GM03348 (cell line): ENCODE data around the gene PLEKHG4.

Experiments used
- DNase-seq: peaks from one replicate; pipeline ENCODE4 v3.0.0; 2012; ENCODE audit warnings: low spot score

The PLEKHG4 gene

DNA sequence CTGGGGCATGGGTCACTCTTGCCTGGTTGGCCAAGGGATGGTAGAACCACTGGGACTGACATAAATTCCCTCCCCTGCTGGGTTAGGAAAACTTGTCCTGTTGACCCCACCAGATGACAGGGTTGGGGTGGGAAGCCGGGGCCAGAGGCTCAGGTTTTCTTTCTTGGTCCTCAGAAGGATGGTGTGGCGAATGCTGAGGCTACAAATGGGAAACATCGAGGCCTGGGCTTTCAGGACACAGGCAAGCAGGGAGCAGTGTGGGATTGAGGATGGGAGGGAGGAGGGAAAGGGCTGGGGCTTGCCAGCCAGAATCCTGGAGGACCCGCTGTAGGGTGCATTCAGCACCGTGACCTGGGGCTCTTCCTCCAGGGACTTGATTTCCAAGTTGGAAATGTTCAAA, 14.5 kb upstream of the PLEKHG4 start:
- no peak for DNase-seq

DNA sequence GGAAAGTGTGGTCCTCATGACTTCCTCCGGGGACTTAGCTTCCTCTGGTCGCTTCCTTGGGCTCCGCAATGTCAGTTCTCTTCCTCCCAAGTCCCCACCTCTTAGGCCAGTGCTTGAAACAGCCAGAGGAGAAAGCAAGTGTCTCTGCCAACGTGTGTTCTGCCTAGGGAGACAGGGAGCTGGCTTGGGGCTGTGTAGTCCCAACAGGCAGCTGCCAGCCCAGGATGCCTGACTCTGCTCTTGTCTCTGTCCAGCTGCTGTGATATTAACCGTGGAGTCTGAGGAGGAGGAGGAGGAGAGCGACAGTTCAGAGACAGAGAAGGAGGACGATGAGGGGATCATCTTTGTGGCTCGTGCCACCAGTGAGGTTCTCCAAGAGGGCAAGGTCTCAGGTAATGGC, 13.5 kb upstream of the PLEKHG4 start:
- no peak for DNase-seq

DNA sequence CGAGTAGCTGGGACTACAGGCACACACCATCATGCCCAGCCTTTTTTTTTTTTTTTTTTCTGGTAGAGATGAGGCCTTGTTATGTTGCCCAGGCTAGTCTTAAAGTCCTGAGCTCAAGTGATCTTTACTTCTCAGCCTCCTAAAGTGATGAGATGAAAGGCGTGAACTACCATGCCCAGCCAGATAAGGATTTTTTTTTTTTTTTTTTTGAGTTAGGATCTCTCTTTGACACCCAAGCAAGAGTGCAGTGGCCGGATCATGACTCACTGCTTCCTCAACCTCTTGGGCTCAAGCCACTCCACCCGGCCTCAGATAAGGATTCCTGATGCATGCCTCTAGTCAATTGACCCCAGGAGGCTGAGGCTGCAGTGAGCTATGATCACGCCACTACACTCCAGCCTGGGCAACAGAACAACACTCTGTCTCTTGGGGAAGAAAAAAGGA, 11.2 kb upstream of the PLEKHG4 start:
- peak; percentile 70 for DNase-seq

DNA sequence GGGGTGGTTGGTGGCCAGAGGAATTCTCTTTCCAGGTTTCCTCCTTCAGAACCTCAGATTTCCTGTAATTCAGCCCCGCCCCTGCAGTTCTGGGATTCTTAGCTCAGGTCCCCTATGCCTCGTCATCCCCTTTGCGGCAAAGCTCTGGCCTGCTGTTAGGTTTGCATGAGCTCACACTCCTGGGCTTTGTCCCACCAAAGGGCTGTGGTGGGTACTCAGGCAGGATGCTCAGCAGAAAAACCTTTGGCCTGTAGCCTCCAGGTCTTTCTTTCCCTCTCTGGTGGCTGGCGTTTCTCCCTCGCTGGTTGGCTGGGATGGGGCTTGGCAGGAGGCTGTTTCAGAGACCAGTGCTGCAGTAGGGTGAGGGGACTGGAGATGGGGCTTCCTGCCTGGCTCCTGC, 9.6 kb upstream of the PLEKHG4 start:
- DNase-seq, result no peak

DNA sequence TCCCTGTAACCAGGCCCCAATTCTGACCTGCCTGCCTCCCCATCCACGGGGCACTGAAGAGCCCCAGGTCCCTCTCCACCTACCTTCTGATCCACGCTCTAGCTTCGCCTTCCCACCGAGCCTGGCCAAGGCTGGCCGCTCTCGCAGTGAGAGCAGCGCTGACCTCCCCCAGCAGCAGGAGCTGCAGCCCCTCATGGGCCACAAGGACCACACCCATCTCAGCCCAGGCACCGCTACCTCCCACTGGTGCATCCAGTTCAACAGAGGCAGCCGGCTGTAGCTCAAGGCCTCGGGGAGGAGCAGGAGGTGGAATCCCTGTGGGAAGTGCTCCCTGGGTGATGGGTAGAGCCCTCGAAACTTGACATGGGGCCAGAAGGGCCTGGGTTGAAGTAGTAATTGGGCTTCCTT, 8.4 kb upstream of the PLEKHG4 start:
- DNase-seq, result no peak

DNA sequence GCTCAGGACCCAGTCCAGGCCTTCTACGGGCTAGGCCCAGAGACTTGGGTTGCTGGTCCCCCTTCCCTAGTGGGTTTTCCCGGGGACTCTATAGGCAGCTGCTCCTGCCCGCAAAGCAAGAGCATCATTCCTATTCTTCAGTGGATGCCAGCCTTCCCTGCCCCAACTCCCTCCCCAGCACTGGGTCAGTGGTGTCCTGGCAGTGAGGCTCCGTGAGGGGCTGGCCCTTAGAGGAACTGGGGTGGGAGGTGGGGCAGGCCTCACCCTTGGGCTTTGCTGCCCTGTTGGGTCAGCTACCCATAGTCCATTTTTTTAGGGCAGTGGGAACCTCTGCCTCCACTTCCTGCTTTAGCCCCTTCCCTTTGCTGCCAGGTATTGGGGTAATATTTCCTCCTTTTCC, 7.9 kb upstream of the PLEKHG4 start:
- no peak for DNase-seq

DNA sequence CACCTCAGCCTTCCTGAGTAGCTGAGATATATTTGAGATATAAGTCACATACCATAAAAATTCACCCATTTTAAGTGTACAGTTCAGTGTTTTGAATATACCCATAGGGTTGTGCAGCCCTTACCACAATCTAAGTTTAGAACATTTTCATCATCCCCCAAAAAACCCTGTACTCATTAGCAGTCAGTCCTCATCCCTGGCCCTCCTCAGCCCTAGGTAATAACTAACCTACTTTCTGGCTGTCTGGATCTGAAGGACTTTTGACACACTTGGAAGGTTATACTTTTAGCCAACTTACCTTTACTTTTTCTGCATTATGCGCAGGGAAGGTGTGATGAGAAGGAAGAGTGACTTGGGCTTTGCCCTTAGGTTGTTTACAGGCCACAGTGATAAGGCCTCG, 4.0 kb upstream of the PLEKHG4 start:
- DNase-seq, result no peak

DNA sequence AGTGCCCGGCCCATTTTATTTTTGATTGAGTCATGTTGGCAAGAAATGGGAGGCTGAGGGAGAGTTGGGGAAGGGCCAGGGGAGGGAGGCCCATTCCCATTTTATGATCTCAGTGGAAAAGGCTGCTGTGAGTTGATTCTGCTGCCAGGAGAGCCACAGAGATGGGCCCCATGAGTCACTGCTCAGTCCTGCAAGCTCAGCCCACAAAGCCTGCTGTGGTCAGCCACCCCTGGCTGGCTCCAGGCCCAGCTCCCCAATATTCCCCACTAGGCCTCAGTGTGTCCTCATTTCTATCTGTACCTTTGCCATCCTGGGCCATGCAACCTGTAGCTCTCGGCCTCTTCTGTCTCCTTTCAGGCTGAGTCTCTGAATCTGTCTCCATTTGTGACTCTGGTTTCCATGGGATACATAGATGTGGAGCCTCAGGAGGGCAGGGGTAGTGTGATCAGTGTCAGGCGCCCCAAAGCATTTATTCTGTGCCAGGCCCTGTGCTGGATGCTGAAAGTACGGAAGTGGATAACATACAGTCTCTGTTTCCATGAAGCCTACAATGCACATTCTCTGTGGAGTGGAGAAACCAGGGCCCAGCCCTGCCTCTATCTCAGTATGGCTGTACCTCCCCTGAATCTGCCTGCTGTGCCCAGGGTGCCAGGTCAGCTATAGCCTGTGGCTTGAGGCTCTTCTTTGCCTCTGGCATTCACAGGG, 1.9 kb upstream of the PLEKHG4 start:
- peak; percentile 95 for DNase-seq

DNA sequence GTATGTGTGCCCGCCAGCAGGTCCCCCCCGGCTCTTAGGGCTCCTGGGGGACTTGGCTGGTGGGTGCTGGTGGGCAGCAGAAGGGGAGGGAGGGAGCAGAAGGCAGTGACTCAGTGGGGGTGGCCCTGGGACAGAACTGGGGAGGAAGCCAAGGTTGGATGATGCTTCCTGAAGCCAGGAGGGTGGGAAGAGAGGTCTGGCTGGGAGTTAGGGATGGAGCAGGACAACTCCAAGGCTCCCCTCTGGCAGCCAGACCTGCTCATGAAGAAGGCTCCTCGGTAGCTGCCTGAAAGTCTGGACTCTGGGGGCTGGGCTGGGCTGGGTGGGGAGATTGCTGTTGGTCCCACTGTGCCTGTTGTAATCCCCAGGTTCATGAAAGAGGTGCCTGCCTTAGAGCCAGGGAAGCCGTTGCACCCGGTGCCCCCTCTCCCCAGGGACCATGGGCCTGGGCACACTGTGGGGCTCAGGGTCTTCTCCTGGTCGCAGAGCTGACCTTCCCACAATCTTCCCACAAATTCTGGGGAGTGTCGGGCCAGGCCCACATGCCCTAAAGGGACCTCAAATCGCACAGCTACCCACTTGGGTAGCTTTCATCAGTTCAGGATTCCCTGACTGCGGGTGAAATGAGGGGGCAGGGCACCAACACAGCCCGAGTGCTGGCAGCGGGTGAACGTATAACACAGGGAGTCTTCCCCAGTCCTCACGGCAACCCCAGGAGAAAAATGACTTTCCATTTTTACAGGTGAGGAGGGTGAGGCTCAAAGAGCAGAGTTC, 1.1 kb upstream of the PLEKHG4 start:
- DNase-seq, result peak; percentile 75

DNA sequence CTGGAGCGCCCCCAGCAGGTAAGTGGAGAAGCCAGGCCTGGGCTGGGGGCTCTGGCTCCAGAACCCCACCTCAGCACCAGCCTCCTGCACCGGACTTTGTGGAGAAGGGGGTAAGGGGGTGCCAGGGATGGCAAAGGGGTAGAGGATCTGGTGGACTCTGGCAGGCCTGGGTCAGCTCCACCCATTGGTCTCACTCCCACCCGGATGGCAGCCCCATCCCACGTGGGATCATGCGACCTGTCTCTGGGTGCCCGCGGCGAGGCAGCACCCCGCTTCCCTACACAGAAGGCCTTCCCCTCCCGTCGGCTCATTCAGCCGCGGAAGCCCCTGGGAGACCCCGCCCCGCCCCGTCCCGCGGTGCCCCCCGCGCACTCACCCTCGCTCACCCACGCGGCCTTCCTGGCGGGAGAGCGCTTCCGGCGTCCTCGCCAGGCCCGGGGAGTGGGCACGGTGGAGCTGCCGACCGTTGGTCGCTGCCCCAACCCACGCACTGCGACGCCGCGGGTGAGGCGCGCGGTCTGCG, 498 bp upstream of the PLEKHG4 start:
- DNase-seq, result peak; percentile 52

DNA sequence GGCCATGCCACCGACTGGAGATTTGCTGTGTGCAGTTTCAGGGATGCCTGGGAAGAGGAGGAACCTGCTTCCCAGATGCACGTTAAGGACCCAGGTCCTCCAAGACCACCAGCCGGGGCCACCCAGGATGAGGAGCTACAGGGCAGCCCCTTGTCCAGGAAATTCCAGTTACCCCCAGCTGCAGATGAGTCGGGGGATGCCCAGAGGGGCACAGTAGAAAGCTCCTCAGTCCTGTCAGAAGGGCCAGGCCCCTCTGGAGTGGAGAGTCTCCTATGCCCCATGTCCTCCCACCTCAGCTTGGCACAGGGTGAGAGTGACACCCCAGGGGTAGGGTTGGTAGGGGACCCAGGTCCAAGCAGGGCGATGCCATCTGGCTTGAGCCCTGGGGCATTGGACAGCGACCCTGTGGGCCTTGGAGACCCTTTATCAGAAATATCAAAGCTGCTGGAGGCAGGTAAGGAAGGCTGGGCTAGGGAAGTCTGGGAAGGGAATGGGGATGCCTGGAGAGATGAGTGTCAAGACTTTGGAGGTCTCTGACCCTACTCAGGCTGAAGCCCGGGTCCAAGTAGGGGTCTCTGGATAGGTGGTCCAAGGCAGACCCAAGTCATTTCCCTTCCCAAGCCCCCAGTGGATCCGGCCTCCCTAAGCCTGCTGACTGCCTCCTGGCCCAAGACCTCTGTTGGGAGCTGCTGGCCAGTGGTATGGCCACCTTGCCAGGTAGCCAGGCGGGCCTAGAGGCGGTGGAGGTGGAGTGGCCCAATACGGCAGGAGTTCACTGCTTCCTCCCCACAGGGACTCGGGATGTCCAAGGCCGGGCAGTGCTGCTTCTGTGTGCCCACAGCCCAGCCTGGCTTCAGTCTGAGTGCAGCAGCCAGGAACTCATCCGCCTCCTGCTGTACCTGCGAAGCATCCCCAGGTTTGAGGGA, 1.0 kb downstream of the PLEKHG4 start:
- no peak for DNase-seq

DNA sequence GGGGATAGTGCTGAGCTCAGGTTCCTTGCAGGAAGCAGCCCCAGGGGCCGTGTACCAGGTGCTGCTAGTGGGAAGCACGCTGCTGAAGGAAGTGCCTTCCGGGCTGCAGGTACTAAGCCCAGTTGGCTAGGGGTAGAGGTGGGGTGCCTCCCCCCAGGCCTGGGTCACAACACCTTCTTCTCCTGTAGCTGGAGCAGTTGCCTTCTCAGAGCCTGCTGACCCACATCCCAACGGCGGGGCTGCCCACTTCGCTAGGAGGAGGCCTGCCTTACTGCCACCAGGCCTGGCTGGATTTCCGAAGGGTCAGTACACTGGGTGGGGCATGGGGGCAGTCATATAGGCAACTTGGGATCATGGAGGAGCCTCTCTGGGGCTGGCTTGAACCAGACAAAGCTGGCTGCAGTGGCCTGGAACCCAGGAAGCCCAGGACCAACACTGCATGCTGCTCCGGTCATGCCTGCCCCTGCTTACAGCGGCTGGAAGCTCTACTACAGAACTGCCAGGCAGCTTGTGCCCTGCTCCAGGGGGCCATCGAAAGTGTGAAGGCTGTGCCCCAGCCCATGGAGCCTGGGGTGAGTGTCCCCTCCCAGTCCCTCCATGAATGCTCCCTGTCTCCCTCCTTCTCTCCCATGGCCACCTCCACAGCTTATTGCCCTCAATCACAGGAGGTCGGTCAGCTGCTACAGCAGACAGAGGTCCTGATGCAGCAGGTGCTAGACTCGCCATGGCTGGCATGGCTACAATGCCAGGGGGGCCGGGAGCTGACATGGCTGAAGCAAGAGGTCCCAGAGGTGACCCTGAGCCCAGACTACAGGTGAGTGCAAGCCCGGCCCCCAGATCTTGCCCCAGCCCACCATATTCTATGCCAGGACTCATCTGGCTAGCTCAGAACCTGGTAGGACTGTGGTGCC, 2.5 kb downstream of the PLEKHG4 start:
- DNase-seq, result no peak

DNA sequence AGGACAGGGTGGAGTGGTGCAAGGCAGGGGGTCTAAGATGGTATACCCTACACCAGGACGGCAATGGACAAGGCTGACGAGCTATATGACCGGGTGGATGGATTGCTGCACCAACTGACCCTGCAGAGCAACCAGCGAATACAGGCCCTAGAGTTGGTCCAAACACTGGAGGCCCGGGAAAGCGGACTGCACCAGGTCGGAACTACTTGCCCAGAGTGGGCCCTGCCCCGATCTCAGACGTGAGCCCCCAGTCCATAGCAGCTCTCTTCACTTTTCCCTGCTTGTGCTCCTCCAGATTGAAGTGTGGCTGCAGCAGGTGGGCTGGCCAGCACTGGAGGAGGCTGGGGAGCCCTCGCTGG, 3.1 kb downstream of the PLEKHG4 start:
- DNase-seq, result no peak

DNA sequence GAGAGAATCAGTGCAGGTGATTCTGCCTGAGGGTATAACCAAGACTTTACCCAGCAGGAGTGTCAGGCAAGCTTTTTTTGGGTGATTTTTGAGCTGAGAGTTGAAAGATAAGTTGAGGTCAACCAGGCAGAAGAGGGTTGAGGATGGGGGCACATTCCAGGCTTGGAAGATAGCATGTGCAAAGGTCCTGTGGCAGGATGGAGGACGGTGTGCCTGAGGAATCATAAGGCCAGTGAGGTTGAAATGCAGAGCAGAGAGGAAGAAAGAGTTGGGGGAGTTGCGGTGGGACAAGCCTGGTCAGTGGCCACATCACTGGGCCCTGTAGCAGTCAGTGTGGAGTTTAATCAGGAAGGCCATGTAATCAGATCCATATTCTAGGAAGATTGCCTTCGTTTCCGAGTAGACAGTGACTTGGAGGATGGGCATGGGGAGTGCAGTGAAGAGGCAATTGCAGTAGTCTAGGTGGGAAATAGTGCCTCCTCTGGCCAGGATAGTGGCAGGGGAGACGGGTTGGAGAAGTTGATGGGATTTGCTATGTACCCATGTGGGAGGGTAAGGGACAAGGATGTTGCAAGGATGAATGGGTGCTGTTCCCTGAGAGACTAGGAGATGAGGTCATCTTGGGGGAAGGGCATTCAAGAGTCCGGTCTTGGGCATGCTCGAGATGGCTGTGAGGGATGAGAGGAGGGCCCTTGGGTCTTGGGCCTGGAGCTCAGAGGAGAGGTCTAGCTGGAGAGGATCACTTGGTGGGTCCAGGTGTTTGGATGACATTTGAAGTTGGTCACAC, 3.9 kb downstream of the PLEKHG4 start:
- peak; percentile 34 for DNase-seq

DNA sequence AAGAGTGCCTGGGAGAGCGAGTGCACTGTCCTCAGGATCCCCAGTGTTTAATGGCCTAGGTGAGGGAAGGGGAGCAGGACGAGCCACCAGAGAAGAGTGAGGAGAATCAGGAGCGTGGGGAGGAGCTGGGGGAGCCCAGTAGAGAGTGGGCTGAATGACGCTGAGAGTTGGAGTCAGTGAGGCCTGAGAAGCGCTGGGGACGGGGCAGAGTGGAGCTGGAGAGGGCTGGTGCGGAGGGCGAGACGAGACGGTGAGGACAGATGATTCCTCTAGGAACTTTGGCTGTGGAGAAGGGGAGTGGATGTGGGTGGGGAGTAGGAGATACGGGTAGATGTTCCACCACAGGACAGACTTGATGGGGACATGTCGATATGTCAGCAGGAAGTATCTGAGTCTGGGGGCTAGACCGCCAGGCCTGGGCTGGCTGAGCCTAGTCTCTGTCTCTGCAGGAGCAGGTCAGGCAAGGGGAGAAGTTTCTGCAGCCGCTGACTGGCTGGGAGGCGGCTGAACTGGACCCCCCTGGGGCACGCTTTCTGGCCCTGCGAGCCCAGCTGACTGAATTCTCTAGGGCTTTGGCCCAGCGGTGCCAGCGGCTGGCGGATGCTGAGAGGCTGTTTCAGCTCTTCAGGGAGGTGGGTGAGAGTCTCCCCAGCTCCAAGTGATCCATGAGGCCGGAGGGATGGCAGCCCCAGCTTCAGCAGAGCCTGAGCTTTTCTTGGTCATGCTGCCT, 4.7 kb downstream of the PLEKHG4 start:
- DNase-seq, result no peak

DNA sequence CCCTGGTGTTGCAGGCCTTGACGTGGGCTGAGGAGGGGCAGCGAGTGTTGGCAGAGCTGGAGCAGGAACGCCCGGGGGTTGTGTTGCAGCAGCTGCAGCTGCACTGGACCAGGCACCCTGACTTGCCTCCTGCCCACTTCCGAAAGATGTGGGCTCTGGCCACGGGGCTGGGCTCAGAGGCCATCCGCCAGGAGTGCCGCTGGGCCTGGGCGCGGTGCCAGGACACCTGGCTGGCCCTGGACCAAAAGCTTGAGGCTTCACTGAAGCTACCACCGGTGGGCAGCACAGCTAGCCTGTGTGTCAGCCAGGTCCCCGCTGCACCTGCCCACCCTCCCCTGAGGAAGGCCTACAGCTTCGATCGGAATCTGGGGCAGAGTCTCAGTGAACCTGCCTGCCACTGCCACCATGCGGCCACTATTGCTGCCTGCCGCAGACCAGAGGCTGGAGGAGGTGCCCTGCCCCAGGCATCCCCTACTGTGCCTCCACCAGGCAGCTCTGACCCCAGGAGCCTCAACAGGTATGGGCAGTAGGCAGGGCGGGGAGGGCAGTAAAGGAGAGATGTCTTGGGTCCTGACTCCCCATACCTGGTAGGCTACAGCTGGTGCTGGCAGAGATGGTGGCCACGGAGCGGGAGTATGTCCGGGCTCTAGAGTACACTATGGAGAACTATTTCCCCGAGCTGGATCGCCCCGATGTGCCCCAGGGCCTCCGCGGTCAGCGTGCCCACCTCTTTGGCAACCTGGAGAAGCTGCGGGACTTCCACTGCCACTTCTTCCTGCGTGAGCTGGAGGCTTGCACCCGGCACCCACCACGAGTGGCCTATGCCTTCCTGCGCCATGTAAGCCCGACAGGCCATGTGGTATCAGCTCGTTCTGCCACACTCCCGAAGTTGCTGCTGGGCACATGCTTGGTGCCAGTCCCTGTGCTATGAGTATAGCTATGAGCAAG, 5.6 kb downstream of the PLEKHG4 start:
- peak; percentile 36 for DNase-seq

DNA sequence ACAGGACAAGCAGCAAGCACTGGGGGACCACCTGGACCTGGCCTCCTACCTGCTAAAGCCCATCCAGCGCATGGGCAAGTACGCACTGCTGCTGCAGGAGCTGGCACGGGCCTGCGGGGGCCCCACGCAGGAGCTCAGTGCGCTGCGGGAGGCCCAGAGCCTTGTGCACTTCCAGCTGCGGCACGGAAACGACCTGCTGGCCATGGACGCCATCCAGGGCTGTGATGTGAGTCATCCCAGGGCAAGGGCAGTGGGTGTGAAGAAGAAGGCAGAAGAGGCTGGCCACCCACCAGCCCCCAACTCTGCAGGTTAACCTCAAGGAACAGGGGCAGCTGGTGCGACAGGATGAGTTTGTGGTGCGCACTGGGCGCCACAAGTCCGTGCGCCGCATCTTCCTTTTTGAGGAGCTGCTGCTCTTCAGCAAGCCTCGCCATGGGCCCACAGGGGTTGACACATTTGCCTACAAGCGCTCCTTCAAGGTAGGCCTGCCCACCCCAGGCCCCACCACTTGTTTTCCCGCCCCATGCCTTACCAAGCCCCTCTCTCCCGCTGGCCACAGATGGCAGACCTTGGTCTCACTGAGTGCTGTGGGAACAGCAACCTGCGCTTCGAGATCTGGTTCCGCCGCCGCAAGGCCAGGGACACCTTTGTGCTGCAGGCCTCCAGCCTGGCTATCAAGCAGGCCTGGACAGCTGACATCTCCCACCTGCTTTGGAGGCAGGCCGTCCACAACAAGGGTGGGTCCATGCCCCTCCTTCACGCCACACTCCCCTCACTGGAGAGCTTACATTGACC, 7.3 kb downstream of the PLEKHG4 start:
- DNase-seq, result no peak

DNA sequence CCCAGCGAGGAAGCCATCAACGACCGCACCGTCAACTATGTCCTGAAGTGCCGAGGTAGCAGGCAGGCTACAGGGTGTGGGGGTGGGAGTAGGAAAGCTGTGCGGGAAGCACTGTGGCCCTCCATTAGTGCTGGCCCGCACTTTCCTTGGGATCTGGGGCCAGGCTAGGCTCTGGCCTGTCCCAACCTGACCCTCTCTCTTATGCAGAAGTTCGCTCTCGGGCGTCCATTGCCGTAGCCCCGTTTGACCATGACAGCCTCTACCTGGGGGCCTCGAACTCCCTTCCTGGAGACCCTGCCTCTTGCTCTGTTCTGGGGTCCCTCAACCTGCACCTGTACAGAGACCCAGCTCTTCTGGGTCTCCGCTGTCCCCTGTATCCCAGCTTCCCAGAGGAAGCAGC, 8.6 kb downstream of the PLEKHG4 start:
- no peak for DNase-seq
